H9 (cell line): Measurements from ENCODE around the gene RASGRP3. TPM values are rescaled to one million over a fixed set of nuclear protein-coding genes. Genes with fewer than 3 reads are reported as not detected.
A peak's percentile ranks its signal among the peaks of the same experiment; 100 is the strongest.

Experiments used
- DNase-seq: peaks from one replicate; pipeline ENCODE4 v3.0.0-alpha.2; 2017
- H2AFZ ChIP-seq: one replicate; pipeline ENCODE4 v1.6.1; 2013; ENCODE audit warnings: mild to moderate bottlenecking, low read length, control low read depth, moderate library complexity
- H2AK5ac ChIP-seq: 2 replicates; pipeline ENCODE4 v1.6.1; 2013; ENCODE audit warnings: low read length, control low read depth, mixed read lengths; ENCODE audit not compliant: insufficient read length
- H2BK120ac ChIP-seq: one replicate; pipeline ENCODE4 v1.6.1; 2013; ENCODE audit warnings: low read depth, mild to moderate bottlenecking, low read length, control low read depth, inconsistent platforms; ENCODE audit not compliant: poor library complexity, severe bottlenecking
- H2BK12ac ChIP-seq: 2 replicates; pipeline ENCODE4 v1.6.1; 2013; ENCODE audit warnings: low read length, control low read depth, mixed read lengths, low read depth; ENCODE audit not compliant: insufficient read length
- H2BK15ac ChIP-seq: 2 replicates; pipeline ENCODE4 v1.6.1; 2013; ENCODE audit warnings: low read depth, low read length, control low read depth
- H2BK20ac ChIP-seq: one replicate; pipeline ENCODE4 v1.6.1; 2013; ENCODE audit warnings: low read depth, mild to moderate bottlenecking, low read length, control low read depth, inconsistent platforms; ENCODE audit not compliant: poor library complexity, severe bottlenecking
- H2BK5ac ChIP-seq: 2 replicates; pipeline ENCODE4 v1.6.1; 2013; ENCODE audit warnings: low read length, control low read depth, mixed read lengths; ENCODE audit not compliant: insufficient read length
- H3K14ac ChIP-seq: 2 replicates; pipeline ENCODE4 v1.6.1; 2013; ENCODE audit warnings: low read length, control low read depth; ENCODE audit not compliant: insufficient read depth
- H3K18ac ChIP-seq: 2 replicates; pipeline ENCODE4 v1.6.1; 2013; ENCODE audit warnings: low read depth, mild to moderate bottlenecking, mixed read lengths, low read length, control low read depth; ENCODE audit not compliant: insufficient read length
- H3K23ac ChIP-seq: 2 replicates; pipeline ENCODE4 v1.6.1; 2013; ENCODE audit warnings: low read length, control low read depth, mixed read lengths, low read depth; ENCODE audit not compliant: insufficient read length
- H3K23me2 ChIP-seq: 2 replicates; pipeline ENCODE4 v1.6.1; 2013; ENCODE audit warnings: low read depth, mild to moderate bottlenecking, mixed read lengths, low read length, control low read depth; ENCODE audit not compliant: insufficient read length, poor library complexity, severe bottlenecking
- H3K27ac ChIP-seq: 2 replicates; pipeline ENCODE4 v1.5.1; 2013; ENCODE audit warnings: low read length, control low read depth, mixed read lengths, low read depth; ENCODE audit not compliant: insufficient read length
- H3K27me3 ChIP-seq: 2 replicates; pipeline ENCODE4 v1.6.1; 2013; ENCODE audit warnings: low read length, control low read depth, inconsistent platforms; ENCODE audit not compliant: insufficient read depth
- H3K4ac ChIP-seq: 2 replicates; pipeline ENCODE4 v1.6.1; 2013; ENCODE audit warnings: low read depth, mild to moderate bottlenecking, control low read depth, inconsistent platforms, low read length, moderate library complexity
- H3K4me1 ChIP-seq: 2 replicates; pipeline ENCODE4 v1.6.1; 2013; ENCODE audit warnings: low read length, control low read depth, inconsistent platforms; ENCODE audit not compliant: insufficient read depth
- H3K4me2 ChIP-seq: 2 replicates; pipeline ENCODE4 v1.6.1; 2013; ENCODE audit warnings: low read length, control low read depth, mixed read lengths; ENCODE audit not compliant: insufficient read length, insufficient read depth
- H3K56ac ChIP-seq: 2 replicates; pipeline ENCODE4 v1.6.1; 2013; ENCODE audit warnings: low read depth, mild to moderate bottlenecking, mixed read lengths, low read length, control low read depth; ENCODE audit not compliant: insufficient read length
- H3K79me1 ChIP-seq: 2 replicates; pipeline ENCODE4 v1.6.1; 2013; ENCODE audit warnings: low read depth, mild to moderate bottlenecking, moderate library complexity, low read length, control low read depth, inconsistent platforms; ENCODE audit not compliant: insufficient read depth, poor library complexity, severe bottlenecking
- H3K79me2 ChIP-seq: 2 replicates; pipeline ENCODE4 v1.6.1; 2013; ENCODE audit warnings: low read length, control low read depth, inconsistent platforms; ENCODE audit not compliant: insufficient read depth
- H3K9ac ChIP-seq: 2 replicates; pipeline ENCODE4 v1.6.1; 2013; ENCODE audit warnings: low read length, control low read depth, mixed read lengths; ENCODE audit not compliant: insufficient read length; ENCODE audit errors: extremely low read depth
- H3K9me3 ChIP-seq: one replicate; pipeline ENCODE4 v1.6.1; 2013; ENCODE audit warnings: low read depth, low read length, inconsistent platforms; ENCODE audit not compliant: control insufficient read depth
- H3T11ph ChIP-seq: one replicate; pipeline ENCODE4 v1.6.1; 2013; ENCODE audit warnings: mild to moderate bottlenecking, low read length, control low read depth, inconsistent platforms
- H4K20me1 ChIP-seq: one replicate; pipeline ENCODE4 v1.6.1; 2013; ENCODE audit not compliant: control insufficient read depth, insufficient read length, insufficient read depth
- H4K5ac ChIP-seq: 2 replicates; pipeline ENCODE4 v1.6.1; 2013; ENCODE audit warnings: low read depth, mild to moderate bottlenecking, mixed read lengths, low read length, control low read depth; ENCODE audit not compliant: insufficient read length
- H4K8ac ChIP-seq: replicated peaks from 2 replicates; pipeline ENCODE4 v1.6.1; 2013; ENCODE audit warnings: low read length, control low read depth, mixed read lengths, low read depth; ENCODE audit not compliant: insufficient read length
- H4K91ac ChIP-seq: 2 replicates; pipeline ENCODE4 v1.6.1; 2013; ENCODE audit warnings: low read depth, mild to moderate bottlenecking, moderate library complexity, mixed read lengths, low read length, control low read depth; ENCODE audit not compliant: insufficient read length
- H3K27ac Mint-ChIP-seq, 3 experiments: 2 replicates in 2 of 3; 3 replicates in 1 of 3; pipeline ENCODE4 v1.8.0; 2020 to 2021; ENCODE audit warnings: mixed read lengths in 3 of 3, mild to moderate bottlenecking in 1 of 3, moderate library complexity in 1 of 3
- H3K27me3 Mint-ChIP-seq: 2 replicates; pipeline ENCODE4 v1.8.0; 2021; ENCODE audit warnings: low read depth, mild to moderate bottlenecking, moderate library complexity, mixed read lengths
- H3K36me3 Mint-ChIP-seq, 3 experiments: 2 replicates in 2 of 3; 3 replicates in 1 of 3; pipeline ENCODE4 v1.8.0; 2020 to 2021; ENCODE audit warnings: low read depth in 3 of 3, mixed read lengths in 3 of 3; ENCODE audit not compliant: insufficient read depth in 1 of 3
- H3K4me1 Mint-ChIP-seq, 2 experiments: 2 replicates each; pipeline ENCODE4 v1.8.0; 2020; ENCODE audit warnings: mixed read lengths in 2 of 2
- H3K4me3 Mint-ChIP-seq, 2 experiments: 2 replicates in 1 of 2; 3 replicates in 1 of 2; pipeline ENCODE4 v1.8.0; 2020 to 2021; ENCODE audit warnings: mild to moderate bottlenecking in 2 of 2, mixed read lengths in 2 of 2, moderate library complexity in 1 of 2
- H3K9me3 Mint-ChIP-seq, 2 experiments: 2 replicates in 1 of 2; 3 replicates in 1 of 2; pipeline ENCODE4 v1.8.0; 2020; ENCODE audit warnings: mild to moderate bottlenecking in 2 of 2, mixed read lengths in 2 of 2, moderate library complexity in 1 of 2
- CTCF ChIP-seq: fragments of 200-600 bp; sonication (generic); conservative IDR thresholded peaks from 3 replicates; pipeline ENCODE4 v1.8.0; 2021; ENCODE audit warnings: antibody characterized with exemption, mild to moderate bottlenecking
- WGBS: extraction: QIAGEN DNeasy Blood & Tissue Kit; methylation state at CpG from one replicate; pipeline ENCODE4 v1.1.7; 2013; ENCODE audit warnings: missing lambda C conversion rate, low lambda C conversion rate, mixed read lengths; ENCODE audit not compliant: insufficient read length; ENCODE audit errors: extremely low coverage; 5-methylcytosine and 5-hydroxymethylcytosine counted together
- total RNA-seq: library from RNA; stranded (reverse); gene quantifications from 2 replicates; pipeline ENCODE4 v1.2.1, GENCODE V29; 2021

The RASGRP3 gene
- total RNA-seq, 1 experiment from 2014 or later: not detected

GRCh38 chr2:33607905-33608304 lies 131.5 kb downstream of the RASGRP3 start:
- Histone ChIP-seq H2BK120ac (no peak overlapping the region), H4K91ac (no peak overlapping the region), H3K27me3 (no peaks in the 10 kb centered on the region), H3K14ac (no peak overlapping the region), H3K23me2 (no peaks in the 10 kb centered on the region), H2BK12ac (no peak overlapping the region), H3K4me2 (peak overlapping the region; percentile 44), H3K4me1 (peaks cover 4% of the 10 kb centered on the region; the same call in 1 of the 2 replicates), H3K4ac (no peak overlapping the region), H3K79me1 (peaks cover 2% of the 10 kb centered on the region), H3K79me2 (no peaks in the 10 kb centered on the region), H3K9me3 (peaks cover 31% of the 10 kb centered on the region), H2AK5ac (no peak overlapping the region), H4K5ac (no peak overlapping the region), H4K8ac (no peak overlapping the region), H3K18ac (no peak overlapping the region), H3K9ac (no peak overlapping the region), H3K23ac (no peak overlapping the region), H3K56ac (no peak overlapping the region), H3T11ph (no peak overlapping the region), H4K20me1 (no peaks in the 10 kb centered on the region), H2BK20ac (no peak overlapping the region), H2BK15ac (no peak overlapping the region), H2AFZ (no peak overlapping the region), H2BK5ac (no peak overlapping the region), H3K27ac (peak overlapping the region; percentile 55)
- peak overlapping the region; percentile 93 to 99 (median 93); a peak in 6 of 7 replicates for H3K27ac Mint-ChIP-seq
- peak overlapping the region; percentile 37 to 68; a peak in 3 of 5 replicates for H3K4me3 Mint-ChIP-seq
- peaks cover 26 to 37% of the 10 kb centered on the region in 2 experiments for H3K9me3 Mint-ChIP-seq
- DNase-seq: no peak
- peaks cover 37 to 56% (median 47%) of the 10 kb centered on the region in 3 experiments for H3K36me3 Mint-ChIP-seq
- TF ChIP-seq CTCF: no peak
- peaks cover 56 to 57% of the 10 kb centered on the region in 2 experiments for H3K4me1 Mint-ChIP-seq
- no peaks in the 10 kb centered on the region for H3K27me3 Mint-ChIP-seq
- WGBS: no CpG with 5 or more reads among the region's 2 CpGs
